ENCODE data around the gene CTDSPL. TPM values are rescaled to one million over a fixed set of nuclear protein-coding genes. Genes with fewer than 3 reads are reported as not detected.
A peak's percentile ranks its signal among the peaks of the same experiment; 100 is the strongest.

CTDSPL gene
- total RNA-seq, 1 experiment from 2014 or later: 6.1 TPM

DNA sequence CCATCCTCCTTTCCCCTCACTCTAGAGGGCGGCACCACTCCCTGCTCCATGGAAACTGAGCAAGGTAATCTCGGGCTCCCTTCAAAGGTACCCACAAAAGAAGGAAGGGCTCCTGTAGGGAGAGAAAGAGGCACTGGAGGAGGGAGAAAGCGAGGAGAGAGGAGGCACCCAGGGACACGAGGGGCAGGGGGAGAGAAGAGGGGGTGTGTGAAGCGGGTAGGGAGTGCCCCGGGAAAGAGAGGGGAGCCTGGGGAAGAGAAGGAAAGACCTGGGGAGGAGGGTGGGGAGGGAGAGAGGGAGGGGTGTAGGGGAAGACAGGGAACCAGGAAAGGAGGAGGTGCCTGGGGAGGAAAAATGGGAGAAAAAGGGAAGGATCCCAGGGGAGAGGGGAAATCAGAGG is 129.4 kb downstream of the CTDSPL start:
- ChIA-PET POLR2A (ENCODE audit: unreplicated experiment) (no interaction called here), CTCF (no interaction called here)
- no peaks in the 10 kb centered on the region for H4K20me1 ChIP-seq (ENCODE audit: low read length)
- no peaks in the 10 kb centered on the region for H3F3A ChIP-seq (ENCODE audit: low read length, unreplicated experiment)
- H3K27me3 ChIP-seq (ENCODE audit: low read length): no peaks in the 10 kb centered on the region
- no peak overlapping the region for H3K4me3 ChIP-seq (ENCODE audit: low read length)
- no TSS peak for BruUV-seq (replicated peaks)
- H3K79me2 ChIP-seq (ENCODE audit: low read length): no peaks in the 10 kb centered on the region
- no peak overlapping the region for H3K27ac ChIP-seq (ENCODE audit: low read length)
- no peak overlapping the region for H3K9ac ChIP-seq (ENCODE audit: low read length)
- intact Hi-C loops (cut with micrococcal nuclease): no loop called here
- no peak for ATAC-seq
- DNase-seq: no peak
- H3K4me2 ChIP-seq (ENCODE audit: low read length): no peak overlapping the region
- H2AFZ ChIP-seq (ENCODE audit: low read length): no peak overlapping the region
- peaks cover 41% of the 10 kb centered on the region for H3K4me1 ChIP-seq (ENCODE audit: insufficient read depth, low read length)
- H3K9me3 ChIP-seq (ENCODE audit: low read length): no peaks in the 10 kb centered on the region
- no peaks in the 10 kb centered on the region for H3K36me3 ChIP-seq (ENCODE audit: low read depth, low read length)
- TF ChIP-seq EZH2phosphoT487 (IDR thresholded peaks at IDR 0.05; ENCODE audit: borderline replicate concordance, low read length) (no peak), EZH2 (IDR thresholded peaks at IDR 0.05; ENCODE audit: low read length, unreplicated experiment) (no peak)
- TF ChIP-seq, protein P1, sequence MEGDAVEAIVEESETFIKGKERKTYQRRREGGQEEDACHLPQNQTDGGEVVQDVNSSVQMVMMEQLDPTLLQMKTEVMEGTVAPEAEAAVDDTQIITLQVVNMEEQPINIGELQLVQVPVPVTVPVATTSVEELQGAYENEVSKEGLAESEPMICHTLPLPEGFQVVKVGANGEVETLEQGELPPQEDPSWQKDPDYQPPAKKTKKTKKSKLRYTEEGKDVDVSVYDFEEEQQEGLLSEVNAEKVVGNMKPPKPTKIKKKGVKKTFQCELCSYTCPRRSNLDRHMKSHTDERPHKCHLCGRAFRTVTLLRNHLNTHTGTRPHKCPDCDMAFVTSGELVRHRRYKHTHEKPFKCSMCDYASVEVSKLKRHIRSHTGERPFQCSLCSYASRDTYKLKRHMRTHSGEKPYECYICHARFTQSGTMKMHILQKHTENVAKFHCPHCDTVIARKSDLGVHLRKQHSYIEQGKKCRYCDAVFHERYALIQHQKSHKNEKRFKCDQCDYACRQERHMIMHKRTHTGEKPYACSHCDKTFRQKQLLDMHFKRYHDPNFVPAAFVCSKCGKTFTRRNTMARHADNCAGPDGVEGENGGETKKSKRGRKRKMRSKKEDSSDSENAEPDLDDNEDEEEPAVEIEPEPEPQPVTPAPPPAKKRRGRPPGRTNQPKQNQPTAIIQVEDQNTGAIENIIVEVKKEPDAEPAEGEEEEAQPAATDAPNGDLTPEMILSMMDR (conservative IDR thresholded peaks at IDR 0.05; ENCODE audit: low read depth, low read length): no peak
- no peaks in the 10 kb centered on the region for H3K9me2 ChIP-seq (replicated peaks; ENCODE audit: low read length)

DNA sequence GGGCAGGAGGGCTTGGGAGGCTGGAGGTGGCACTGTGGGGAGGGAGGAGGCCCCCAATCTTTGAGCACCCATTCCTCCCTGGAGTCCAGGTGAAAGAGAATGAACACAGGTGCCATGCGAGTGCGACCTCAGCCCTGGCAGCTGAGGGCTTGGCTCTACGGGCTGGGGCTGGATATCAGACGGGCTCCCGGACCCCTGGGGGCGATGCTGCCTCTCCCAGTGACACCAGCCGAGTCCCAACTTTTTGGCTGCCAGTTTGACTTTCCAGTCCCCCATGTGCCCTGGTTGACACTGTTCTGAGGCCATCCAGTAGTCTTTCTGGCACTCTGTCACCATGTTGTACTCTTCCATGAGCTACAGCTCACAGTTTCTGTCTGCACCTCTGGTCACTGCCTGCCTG is 130.1 kb downstream of the CTDSPL start:
- ChIA-PET CTCF (interaction anchor here (0.5 kb wide), 1 partner anchor 11 kb away, joined by 3 read pairs; no protein-coding TSS in a partner anchor), POLR2A (ENCODE audit: unreplicated experiment) (no interaction called here)
- Histone ChIP-seq H4K20me1 (ENCODE audit: low read length) (no peaks in the 10 kb centered on the region), H3K9me3 (ENCODE audit: low read length) (no peaks in the 10 kb centered on the region), H3K36me3 (ENCODE audit: low read depth, low read length) (no peaks in the 10 kb centered on the region), H3K79me2 (ENCODE audit: low read length) (no peaks in the 10 kb centered on the region), H3K9ac (ENCODE audit: low read length) (no peak overlapping the region), H2AFZ (ENCODE audit: low read length) (no peak overlapping the region), H3K27ac (ENCODE audit: low read length) (no peak overlapping the region), H3K9me2 (replicated peaks; ENCODE audit: low read length) (no peaks in the 10 kb centered on the region), H3K4me2 (ENCODE audit: low read length) (0 out of 2 replicates have a peak overlapping the region, but pooled peaks have one; percentile 0), H3K4me1 (ENCODE audit: insufficient read depth, low read length) (peaks cover 35% of the 10 kb centered on the region), H3K27me3 (ENCODE audit: low read length) (no peaks in the 10 kb centered on the region), H3K4me3 (ENCODE audit: low read length) (no peak overlapping the region), H3F3A (ENCODE audit: low read length, unreplicated experiment) (no peaks in the 10 kb centered on the region)
- no TSS peak for BruUV-seq (replicated peaks)
- TF ChIP-seq, protein P1 (conservative IDR thresholded peaks at IDR 0.05; ENCODE audit: low read depth, low read length): no peak
- TF ChIP-seq EZH2 (IDR thresholded peaks at IDR 0.05; ENCODE audit: low read length, unreplicated experiment): no peak
- no peak for TF ChIP-seq EZH2phosphoT487 (IDR thresholded peaks at IDR 0.05; ENCODE audit: borderline replicate concordance, low read length)
- DNase-seq: no peak
- no peak for ATAC-seq
- intact Hi-C loops (cut with micrococcal nuclease): no loop called here

DNA sequence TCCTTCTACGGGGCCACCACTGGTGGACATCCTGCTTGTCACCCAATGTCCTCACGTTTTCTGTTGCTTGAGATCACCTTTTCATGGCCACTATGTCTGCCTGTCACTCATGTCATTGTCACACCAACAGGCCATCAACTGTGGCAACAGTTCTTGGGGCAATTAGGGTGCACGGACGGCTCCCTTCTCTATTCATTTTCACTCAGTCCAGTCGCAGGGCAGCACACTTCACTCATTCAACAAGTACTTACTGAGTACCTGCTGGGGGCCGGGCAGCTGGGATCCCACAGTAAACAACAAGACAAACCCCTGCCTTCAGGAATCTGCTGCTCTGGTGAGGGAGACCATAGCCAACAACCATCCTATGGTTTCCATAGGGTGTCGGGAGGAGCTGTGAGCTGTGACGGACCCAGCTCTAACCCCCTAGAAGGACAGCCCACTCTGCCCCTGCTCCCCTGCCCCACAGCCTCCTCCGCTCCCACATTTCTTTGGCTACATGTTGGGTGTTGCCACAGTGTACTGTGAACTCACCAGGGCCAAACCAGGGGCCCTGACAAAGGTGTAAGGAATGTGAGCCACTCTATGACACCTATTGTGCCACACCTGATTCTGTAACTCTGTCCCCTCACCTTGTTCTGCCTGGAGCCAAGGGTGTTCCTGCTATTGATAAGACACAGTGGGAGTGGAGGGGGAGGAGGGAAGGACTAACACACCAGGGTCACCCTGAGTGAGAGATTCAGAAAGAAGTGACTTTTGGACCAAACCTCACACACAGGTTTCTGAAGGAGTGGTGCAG is 130.8 kb downstream of the CTDSPL start:
- Histone ChIP-seq H3K9me3 (ENCODE audit: low read length) (no peaks in the 10 kb centered on the region), H3K36me3 (ENCODE audit: low read depth, low read length) (no peaks in the 10 kb centered on the region), H3K79me2 (ENCODE audit: low read length) (no peaks in the 10 kb centered on the region), H3K4me3 (ENCODE audit: low read length) (no peak overlapping the region), H3K27me3 (ENCODE audit: low read length) (no peaks in the 10 kb centered on the region), H3K4me2 (ENCODE audit: low read length) (peak overlapping the region; percentile 0), H3K9ac (ENCODE audit: low read length) (no peak overlapping the region), H3K4me1 (ENCODE audit: insufficient read depth, low read length) (peaks cover 28% of the 10 kb centered on the region), H3F3A (ENCODE audit: low read length, unreplicated experiment) (no peaks in the 10 kb centered on the region), H3K9me2 (replicated peaks; ENCODE audit: low read length) (no peaks in the 10 kb centered on the region), H4K20me1 (ENCODE audit: low read length) (no peaks in the 10 kb centered on the region), H3K27ac (ENCODE audit: low read length) (no peak overlapping the region), H2AFZ (ENCODE audit: low read length) (no peak overlapping the region)
- DNase-seq (peak; percentile 63), ATAC-seq (peak; percentile 27; the same call in 1 of the 2 replicates)
- BruUV-seq (replicated peaks): TSS peak; percentile 51
- POLR2A ChIA-PET (ENCODE audit: unreplicated experiment): no interaction called here
- intact Hi-C loops (cut with micrococcal nuclease): no loop called here
- TF ChIP-seq EZH2 (IDR thresholded peaks at IDR 0.05; ENCODE audit: low read length, unreplicated experiment) (no peak), EZH2phosphoT487 (IDR thresholded peaks at IDR 0.05; ENCODE audit: borderline replicate concordance, low read length) (no peak)
- TF ChIP-seq, protein P1 (conservative IDR thresholded peaks at IDR 0.05; ENCODE audit: low read depth, low read length): no peak
- CTCF ChIA-PET: interaction anchor here (0.5 kb wide), 1 partner anchor 10 kb away, joined by 3 read pairs; no protein-coding TSS in a partner anchor
